ENCODE measurements around the gene RASAL3.

The RASAL3 gene

DNA sequence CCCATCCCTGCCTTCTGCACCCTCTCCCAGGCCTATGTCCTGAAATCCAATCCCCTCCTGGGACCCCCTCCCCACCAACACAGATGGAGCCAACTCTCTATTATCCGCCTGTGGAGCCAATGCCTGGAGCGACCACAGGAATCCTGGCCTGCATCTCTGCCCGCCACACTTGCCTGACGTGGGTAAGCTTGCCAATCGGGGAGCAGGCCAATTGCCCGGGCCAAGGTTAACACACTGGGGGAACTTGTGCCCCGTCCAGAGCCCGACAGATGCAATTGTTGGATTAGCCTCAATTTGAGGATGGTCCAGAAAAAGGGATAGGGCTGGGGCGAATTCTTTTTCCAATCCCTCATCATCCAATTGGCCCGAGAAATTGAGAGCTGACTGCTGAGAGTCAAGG, 20.5 kb downstream of the RASAL3 start:
- no peak for DNase-seq (ENCODE audit: low spot score)
- in situ Hi-C loops (cut with MboI; ENCODE audit: low pct_unique_long_range_greater_than_20kb, low sequenced_read_pairs, unreplicated experiment) = no loop called here
- TF ChIP-seq, protein P1, sequence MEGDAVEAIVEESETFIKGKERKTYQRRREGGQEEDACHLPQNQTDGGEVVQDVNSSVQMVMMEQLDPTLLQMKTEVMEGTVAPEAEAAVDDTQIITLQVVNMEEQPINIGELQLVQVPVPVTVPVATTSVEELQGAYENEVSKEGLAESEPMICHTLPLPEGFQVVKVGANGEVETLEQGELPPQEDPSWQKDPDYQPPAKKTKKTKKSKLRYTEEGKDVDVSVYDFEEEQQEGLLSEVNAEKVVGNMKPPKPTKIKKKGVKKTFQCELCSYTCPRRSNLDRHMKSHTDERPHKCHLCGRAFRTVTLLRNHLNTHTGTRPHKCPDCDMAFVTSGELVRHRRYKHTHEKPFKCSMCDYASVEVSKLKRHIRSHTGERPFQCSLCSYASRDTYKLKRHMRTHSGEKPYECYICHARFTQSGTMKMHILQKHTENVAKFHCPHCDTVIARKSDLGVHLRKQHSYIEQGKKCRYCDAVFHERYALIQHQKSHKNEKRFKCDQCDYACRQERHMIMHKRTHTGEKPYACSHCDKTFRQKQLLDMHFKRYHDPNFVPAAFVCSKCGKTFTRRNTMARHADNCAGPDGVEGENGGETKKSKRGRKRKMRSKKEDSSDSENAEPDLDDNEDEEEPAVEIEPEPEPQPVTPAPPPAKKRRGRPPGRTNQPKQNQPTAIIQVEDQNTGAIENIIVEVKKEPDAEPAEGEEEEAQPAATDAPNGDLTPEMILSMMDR (IDR thresholded peaks at IDR 0.05; ENCODE audit: extremely low read depth, insufficient read depth, missing control alignments) = no peak

- in situ Hi-C loops (cut with MboI; ENCODE audit: low pct_unique_long_range_greater_than_20kb, low sequenced_read_pairs, unreplicated experiment) = no loop called here
- no peak for DNase-seq (ENCODE audit: low spot score)
- TF ChIP-seq, protein P1 (IDR thresholded peaks at IDR 0.05; ENCODE audit: extremely low read depth, insufficient read depth, missing control alignments) = no peak
These were observed 21.0 kb downstream of the RASAL3 start for GRCh38 chr19:15443325-15443724.

DNA sequence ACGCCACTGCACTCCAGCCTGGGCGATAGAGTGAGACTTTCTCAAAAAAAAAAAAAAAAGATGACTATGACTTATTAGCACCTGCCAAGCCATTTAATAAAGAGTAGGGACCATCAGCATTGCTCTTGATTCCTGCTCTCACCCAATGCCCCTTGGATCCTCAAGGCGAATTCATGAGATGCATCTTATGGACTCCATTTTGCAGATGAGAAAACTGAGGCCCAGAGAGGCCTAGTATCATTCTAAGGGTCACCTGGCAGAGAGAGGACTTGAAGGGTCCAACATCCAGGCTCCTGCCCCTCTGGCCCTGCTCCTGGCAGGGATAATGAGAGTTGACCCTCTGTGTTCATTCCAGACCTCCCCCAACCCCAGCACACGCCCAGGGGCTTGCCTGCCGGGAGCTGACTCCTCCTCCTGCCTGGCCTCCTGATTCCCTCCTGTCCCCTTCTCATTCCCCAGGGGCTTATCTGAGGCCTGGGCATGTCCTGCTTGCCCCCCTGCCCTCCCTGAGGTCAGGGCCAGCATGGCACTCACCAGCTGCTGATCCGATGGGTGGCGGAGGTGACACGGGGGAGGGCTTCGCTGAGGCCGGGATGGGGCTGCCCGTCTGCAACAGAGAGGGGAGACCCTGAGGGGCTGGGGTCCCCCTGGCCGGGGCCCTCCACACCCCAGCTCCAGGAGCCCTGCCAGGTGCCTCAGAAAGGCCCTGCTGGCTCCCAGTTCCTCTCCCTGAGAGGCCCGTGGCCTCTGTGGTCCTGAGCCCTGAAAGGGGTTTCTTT, 22.0 kb downstream of the RASAL3 start:
- in situ Hi-C loops (cut with MboI; ENCODE audit: low pct_unique_long_range_greater_than_20kb, low sequenced_read_pairs, unreplicated experiment) = no loop called here
- no peak for DNase-seq (ENCODE audit: low spot score)
- TF ChIP-seq, protein P1 (IDR thresholded peaks at IDR 0.05; ENCODE audit: extremely low read depth, insufficient read depth, missing control alignments) = no peak

DNA sequence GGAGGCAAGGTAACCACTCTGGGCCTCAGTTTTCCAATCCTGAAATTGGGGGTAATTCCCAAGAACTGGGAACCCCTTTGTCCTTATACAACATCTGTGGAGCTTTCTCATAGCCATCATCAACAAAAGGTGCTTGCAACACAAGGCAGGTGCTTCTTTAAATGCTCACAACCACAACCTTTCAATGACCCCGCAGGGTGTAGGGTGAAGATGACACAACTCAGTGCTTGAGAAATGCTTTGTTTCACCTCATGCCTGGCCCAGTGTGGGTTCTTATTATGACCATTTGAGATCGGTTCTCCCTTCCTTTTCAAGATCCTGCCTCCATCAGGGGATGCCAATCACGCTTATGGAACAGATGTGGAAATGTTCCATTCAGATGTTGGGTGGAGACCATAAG, 23.0 kb downstream of the RASAL3 start:
- peak; percentile 66 for DNase-seq (ENCODE audit: low spot score)
- in situ Hi-C loops (cut with MboI; ENCODE audit: low pct_unique_long_range_greater_than_20kb, low sequenced_read_pairs, unreplicated experiment) = no loop called here
- TF ChIP-seq, protein P1 (IDR thresholded peaks at IDR 0.05; ENCODE audit: extremely low read depth, insufficient read depth, missing control alignments) = no peak

DNA sequence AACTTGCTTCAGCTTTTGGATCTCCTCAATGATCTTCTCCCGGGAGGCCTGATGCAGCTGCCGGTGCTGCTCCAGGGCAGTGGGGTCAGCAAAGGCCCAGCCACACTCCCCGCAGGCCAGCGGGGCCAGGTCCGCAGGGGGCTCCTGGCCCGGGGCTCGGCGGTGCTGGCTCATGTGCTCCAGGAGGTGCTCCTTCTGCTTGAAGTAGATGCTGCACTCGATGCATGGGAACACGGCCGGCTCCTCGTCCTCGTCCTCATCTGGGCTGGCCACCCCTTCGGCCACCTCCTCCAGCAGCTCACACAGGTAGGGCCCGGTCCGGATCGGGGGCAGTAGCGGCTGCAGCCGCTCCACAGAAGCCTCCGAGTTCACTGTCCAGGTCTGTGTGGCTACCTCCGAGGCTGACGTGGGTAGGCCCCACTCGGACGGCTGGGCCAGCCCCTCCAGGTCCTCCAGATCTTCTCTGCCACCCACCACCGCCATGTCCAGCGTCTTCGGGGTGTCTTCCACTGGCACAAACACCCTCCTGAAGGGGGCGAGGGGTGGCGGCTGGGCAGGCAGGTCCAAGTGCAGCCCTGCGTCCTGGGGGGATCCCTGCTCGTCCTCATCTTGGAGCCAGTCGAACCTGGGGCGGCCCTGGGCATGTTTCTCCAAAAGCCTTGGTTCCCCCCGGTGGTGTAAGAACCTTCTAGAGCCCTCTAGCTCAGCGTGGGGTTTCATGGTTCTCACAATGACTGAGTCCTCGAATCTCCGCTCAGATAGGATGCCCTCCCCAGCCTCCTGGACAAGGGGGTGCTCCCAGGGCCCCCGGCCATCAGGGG, 24.3 kb downstream of the RASAL3 start:
- in situ Hi-C loops (cut with MboI; ENCODE audit: low pct_unique_long_range_greater_than_20kb, low sequenced_read_pairs, unreplicated experiment) = no loop called here

GRCh38 chr19:15439078-15439799, 25.1 kb downstream of the RASAL3 start:
- TF ChIP-seq, protein P1 (IDR thresholded peaks at IDR 0.05; ENCODE audit: extremely low read depth, insufficient read depth, missing control alignments) = no peak
- in situ Hi-C loops (cut with MboI; ENCODE audit: low pct_unique_long_range_greater_than_20kb, low sequenced_read_pairs, unreplicated experiment) = no loop called here

More for the DNA sequence above, 24.3 kb downstream of the RASAL3 start:
- no peak for DNase-seq (ENCODE audit: low spot score)
- TF ChIP-seq, protein P1 (IDR thresholded peaks at IDR 0.05; ENCODE audit: extremely low read depth, insufficient read depth, missing control alignments) = no peak

More at GRCh38 chr19:15439078-15439799, 25.1 kb downstream of the RASAL3 start:
- no peak for DNase-seq (ENCODE audit: low spot score)
